Mesodermal cell (in vitro differentiated cells): ENCODE data around the gene TELO2.
A peak's percentile ranks its signal among the peaks of the same experiment; 100 is the strongest.

ENCODE experiments used
- H3K27ac ChIP-seq: 2 replicates; pipeline ENCODE4 v1.7.0; 2013; ENCODE audit warnings: mild to moderate bottlenecking, low read depth, low read length, moderate library complexity; ENCODE audit not compliant: severe bottlenecking
- H3K36me3 ChIP-seq: 2 replicates; pipeline ENCODE4 v1.7.1; 2013; ENCODE audit warnings: mild to moderate bottlenecking, low read length, moderate library complexity; ENCODE audit not compliant: control insufficient read depth, insufficient read depth
- H3K4me1 ChIP-seq: one replicate; pipeline ENCODE4 v1.7.1; 2013; ENCODE audit warnings: mild to moderate bottlenecking, low read length; ENCODE audit not compliant: insufficient read depth, control insufficient read depth, poor library complexity, severe bottlenecking
- H3K4me3 ChIP-seq: 2 replicates; pipeline ENCODE4 v1.7.0; 2013; ENCODE audit warnings: low read length, control low read depth, mild to moderate bottlenecking; ENCODE audit not compliant: insufficient read depth, poor library complexity, severe bottlenecking; ENCODE audit errors: extremely low read depth
- H3K9me3 ChIP-seq: 2 replicates; pipeline ENCODE4 v1.7.1; 2013; ENCODE audit warnings: mild to moderate bottlenecking, low read length, moderate library complexity; ENCODE audit not compliant: control insufficient read depth
- WGBS, 2 experiments: methylation state at CpG; one replicate each; pipeline ENCODE4 v1.1.5; 2013; ENCODE audit warnings: missing lambda C conversion rate in 2 of 2; ENCODE audit not compliant: insufficient coverage in 2 of 2; 5-methylcytosine and 5-hydroxymethylcytosine counted together

TELO2 gene

DNA sequence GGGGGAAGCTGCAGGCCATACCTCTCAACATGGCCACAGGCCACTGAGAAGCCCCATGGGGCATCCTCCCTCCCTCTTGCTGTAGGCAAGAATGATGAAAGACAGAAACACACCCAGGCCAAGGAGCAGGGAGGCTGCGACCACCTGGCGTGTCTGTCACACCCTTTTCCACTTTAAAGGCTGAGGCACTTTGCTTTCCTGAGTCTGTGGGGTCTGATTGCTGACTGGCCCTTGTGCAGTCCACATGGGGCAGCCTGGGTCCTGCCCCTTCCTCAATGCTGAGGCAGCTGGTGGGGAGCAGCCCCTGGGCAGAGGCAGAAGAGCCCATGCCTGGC lies 49.0 kb downstream of the TELO2 start:
- Histone ChIP-seq H3K4me1 (peaks cover 28% of the 10 kb centered on the region), H3K9me3 (no peaks in the 10 kb centered on the region), H3K36me3 (peaks cover 6% of the 10 kb centered on the region), H3K27ac (peak overlapping the region; percentile 10), H3K4me3 (no peak overlapping the region)
- 93 to 100% methylated on average over 2 of the region's 2 CpGs for WGBS, 2 experiments

DNA sequence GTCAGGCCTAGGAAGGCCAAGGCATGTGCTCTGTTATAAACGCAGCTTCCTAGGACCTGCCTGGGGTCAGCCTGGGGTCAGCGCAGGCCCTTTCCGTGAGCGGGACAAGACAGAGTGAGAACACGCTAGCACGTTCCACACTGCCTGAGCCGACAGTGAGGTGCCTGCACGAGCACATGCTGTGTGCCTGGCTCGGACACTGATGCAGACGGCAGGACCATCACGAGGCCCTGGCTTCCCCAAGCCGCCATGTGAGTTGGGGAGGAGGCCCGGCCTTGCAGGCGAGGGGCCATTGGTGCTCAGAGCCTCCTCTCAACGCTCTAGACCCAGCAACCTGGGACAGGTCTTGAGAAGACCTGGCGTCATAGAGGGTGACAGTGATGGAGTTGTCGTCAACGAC lies 49.4 kb downstream of the TELO2 start:
- Histone ChIP-seq H3K27ac (peak overlapping the region; percentile 53), H3K36me3 (peaks cover 6% of the 10 kb centered on the region), H3K4me3 (no peak overlapping the region), H3K4me1 (peaks cover 28% of the 10 kb centered on the region), H3K9me3 (no peaks in the 10 kb centered on the region)
- WGBS, 2 experiments = 96 to 98% methylated on average over 16 to 18 of the region's 18 CpGs

DNA sequence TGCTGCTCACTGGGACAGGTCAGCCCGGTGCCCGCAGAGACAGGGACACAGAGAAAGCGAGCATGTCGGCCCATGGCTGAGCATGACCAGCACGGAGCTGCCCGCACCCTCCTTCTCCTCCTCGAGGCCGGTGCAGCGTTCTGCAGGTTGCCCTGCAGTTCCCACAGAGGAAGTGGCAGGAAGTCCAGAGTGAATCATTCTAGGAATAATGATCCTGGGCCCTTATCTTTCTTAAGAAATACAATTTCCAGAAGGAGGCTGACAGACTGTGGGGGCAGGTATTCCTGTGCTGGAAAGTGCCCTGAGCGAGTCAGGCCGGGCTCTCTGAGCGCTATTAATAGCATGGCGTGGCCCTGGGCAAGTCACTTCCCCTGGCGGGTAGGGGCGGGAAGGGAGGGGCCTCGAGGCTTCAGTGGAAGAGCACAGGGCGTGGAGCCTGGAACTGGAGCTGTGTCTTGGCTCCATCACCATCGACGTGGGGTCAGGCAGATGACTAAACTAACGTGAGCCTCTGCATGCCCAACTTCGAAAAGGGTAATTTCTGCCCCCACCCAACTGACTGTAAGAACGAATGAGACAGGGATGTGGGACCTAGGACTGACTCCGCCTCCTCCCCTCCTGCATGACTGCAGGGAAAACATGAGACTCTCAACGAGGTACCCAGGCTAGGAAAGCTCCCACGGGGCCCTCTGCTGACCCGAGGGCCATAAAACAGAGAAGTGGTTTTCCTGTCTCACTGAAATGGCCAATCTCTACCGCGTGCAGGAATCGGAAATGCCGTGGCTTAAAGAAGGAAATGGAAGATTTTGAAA lies 50.1 kb downstream of the TELO2 start:
- 77 to 87% methylated on average over 21 to 29 of the region's 30 CpGs for WGBS, 2 experiments

GRCh38 chr16:1545044-1546040 lies 52.2 kb downstream of the TELO2 start:
- Histone ChIP-seq H3K4me1 (peaks cover 28% of the 10 kb centered on the region), H3K36me3 (peaks cover 9% of the 10 kb centered on the region), H3K4me3 (no peak overlapping the region), H3K9me3 (no peaks in the 10 kb centered on the region), H3K27ac (peak overlapping the region; percentile 62)
- 89 to 92% methylated on average over 19 to 24 of the region's 26 CpGs for WGBS, 2 experiments

More for the DNA sequence above, 50.1 kb downstream of the TELO2 start:
- Histone ChIP-seq H3K4me1 (peaks cover 28% of the 10 kb centered on the region), H3K27ac (peak overlapping the region; percentile 53), H3K4me3 (no peak overlapping the region), H3K9me3 (no peaks in the 10 kb centered on the region), H3K36me3 (peaks cover 6% of the 10 kb centered on the region)

- H3K9me3 ChIP-seq = no peaks in the 10 kb centered on the region
- WGBS, 2 experiments = 94% methylated on average over 16 of the region's 16 CpGs
Observed at GRCh38 chr16:1546430-1546829, 53.3 kb downstream of the TELO2 start.

DNA sequence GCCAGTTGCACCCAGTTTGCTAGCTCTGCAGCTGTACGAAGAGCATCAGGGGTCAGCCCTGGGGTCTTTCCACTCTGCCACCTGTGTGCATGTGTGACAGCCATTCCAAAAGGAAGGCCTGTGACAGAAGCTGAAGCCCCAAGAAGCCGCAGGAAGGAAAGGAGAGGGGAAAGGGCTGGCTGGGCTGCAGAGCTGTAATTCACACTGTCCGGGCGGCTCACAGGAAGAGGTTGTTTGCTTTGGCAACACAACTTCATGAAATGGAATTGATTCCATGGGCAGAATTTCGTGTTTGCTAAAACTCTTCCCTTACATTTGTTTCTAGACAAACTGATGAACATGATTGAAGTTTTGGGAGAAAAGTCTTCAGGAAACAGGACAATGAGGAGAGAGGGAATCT lies 55.1 kb downstream of the TELO2 start:
- Histone ChIP-seq H3K4me1 (peaks cover 20% of the 10 kb centered on the region), H3K36me3 (peaks cover 19% of the 10 kb centered on the region), H3K4me3 (no peak overlapping the region), H3K9me3 (no peaks in the 10 kb centered on the region), H3K27ac (no peak overlapping the region)
- 92 to 98% methylated on average over 4 of the region's 5 CpGs for WGBS, 2 experiments

More at GRCh38 chr16:1546430-1546829, 53.3 kb downstream of the TELO2 start:
- peaks cover 28% of the 10 kb centered on the region for H3K4me1 ChIP-seq
- no peak overlapping the region for H3K27ac ChIP-seq
- peaks cover 12% of the 10 kb centered on the region for H3K36me3 ChIP-seq
- H3K4me3 ChIP-seq = no peak overlapping the region

DNA sequence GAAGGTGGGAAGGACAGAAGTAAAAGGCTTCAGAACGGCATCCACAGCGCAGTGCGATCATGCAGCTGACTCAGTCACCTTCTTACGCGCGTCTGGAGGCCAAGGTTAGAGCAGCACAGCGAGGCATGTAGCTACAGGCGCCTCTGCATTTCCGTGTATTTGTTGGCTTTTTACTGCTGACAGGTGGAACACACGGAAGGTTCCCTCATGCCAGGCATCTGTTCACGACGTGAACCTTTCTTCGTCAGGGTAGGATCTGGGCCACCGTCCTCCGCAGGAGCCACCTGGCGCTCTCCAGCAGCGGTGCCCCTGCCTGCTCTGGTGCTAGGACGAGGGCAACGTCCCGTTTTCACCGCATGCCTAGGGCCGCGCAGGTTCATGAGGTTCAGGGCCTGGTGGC lies 55.6 kb downstream of the TELO2 start:
- Histone ChIP-seq H3K4me1 (peaks cover 17% of the 10 kb centered on the region), H3K9me3 (no peaks in the 10 kb centered on the region), H3K4me3 (no peak overlapping the region), H3K36me3 (peaks cover 21% of the 10 kb centered on the region), H3K27ac (no peak overlapping the region)
- WGBS, 2 experiments = 89 to 90% methylated on average over 23 of the region's 23 CpGs

- peaks cover 9% of the 10 kb centered on the region for H3K4me1 ChIP-seq
- 93 to 94% methylated on average over 6 to 8 of the region's 8 CpGs for whole genome bisulfite sequencing, 2 experiments
Observed at GRCh38 chr16:1550069-1550468, 56.9 kb downstream of the TELO2 start.

DNA sequence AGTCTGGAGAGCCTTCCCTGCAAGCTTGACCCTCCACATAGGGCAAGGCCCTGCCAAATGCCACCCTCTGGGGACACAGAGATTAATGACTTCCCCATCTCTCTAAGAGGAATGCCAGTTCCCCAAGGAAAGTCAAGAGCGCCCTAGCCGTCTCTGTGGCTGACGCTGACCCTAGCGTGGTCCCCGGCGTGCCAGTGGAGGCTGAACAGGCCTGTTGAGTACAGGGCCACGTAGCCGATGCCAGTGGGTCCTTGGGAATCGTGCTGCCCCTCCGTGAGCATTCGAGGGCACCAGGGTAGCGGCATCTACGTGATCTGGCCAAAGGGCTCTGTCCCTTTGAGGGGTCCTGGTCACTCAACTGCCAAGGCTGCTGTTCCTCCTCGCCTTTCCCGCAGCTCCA lies 57.5 kb downstream of the TELO2 start:
- Histone ChIP-seq H3K36me3 (peaks cover 35% of the 10 kb centered on the region), H3K4me1 (peaks cover 3% of the 10 kb centered on the region), H3K9me3 (no peaks in the 10 kb centered on the region), H3K27ac (no peak overlapping the region), H3K4me3 (no peak overlapping the region)
- 95% methylated on average over 14 to 15 of the region's 15 CpGs for WGBS, 2 experiments

More at GRCh38 chr16:1550069-1550468, 56.9 kb downstream of the TELO2 start:
- Histone ChIP-seq H3K9me3 (no peaks in the 10 kb centered on the region), H3K36me3 (peaks cover 29% of the 10 kb centered on the region), H3K27ac (no peak overlapping the region), H3K4me3 (no peak overlapping the region)

GRCh38 chr16:1551166-1551565 lies 58.0 kb downstream of the TELO2 start:
- Histone ChIP-seq H3K4me3 (no peak overlapping the region), H3K4me1 (no peaks in the 10 kb centered on the region), H3K36me3 (peaks cover 37% of the 10 kb centered on the region), H3K9me3 (no peaks in the 10 kb centered on the region), H3K27ac (no peak overlapping the region)
- WGBS, 2 experiments = 99% methylated on average over 9 to 10 of the region's 12 CpGs
